H9 (cell line): Measurements from ENCODE around the gene NDOR1. TPM values are rescaled to one million over a fixed set of nuclear protein-coding genes. Genes with fewer than 3 reads are reported as not detected.

Experiments
- DNase-seq: peaks from one replicate; pipeline ENCODE4 v3.0.0-alpha.2; 2017
- H2AFZ ChIP-seq: one replicate; pipeline ENCODE4 v1.6.1; 2013; ENCODE audit warnings: mild to moderate bottlenecking, low read length, control low read depth, moderate library complexity
- H2AK5ac ChIP-seq: 2 replicates; pipeline ENCODE4 v1.6.1; 2013; ENCODE audit warnings: low read length, control low read depth, mixed read lengths; ENCODE audit not compliant: insufficient read length
- H2BK120ac ChIP-seq: one replicate; pipeline ENCODE4 v1.6.1; 2013; ENCODE audit warnings: low read depth, mild to moderate bottlenecking, low read length, control low read depth, inconsistent platforms; ENCODE audit not compliant: poor library complexity, severe bottlenecking
- H2BK12ac ChIP-seq: 2 replicates; pipeline ENCODE4 v1.6.1; 2013; ENCODE audit warnings: low read length, control low read depth, mixed read lengths, low read depth; ENCODE audit not compliant: insufficient read length
- H2BK15ac ChIP-seq: 2 replicates; pipeline ENCODE4 v1.6.1; 2013; ENCODE audit warnings: low read depth, low read length, control low read depth
- H2BK20ac ChIP-seq: one replicate; pipeline ENCODE4 v1.6.1; 2013; ENCODE audit warnings: low read depth, mild to moderate bottlenecking, low read length, control low read depth, inconsistent platforms; ENCODE audit not compliant: poor library complexity, severe bottlenecking
- H2BK5ac ChIP-seq: 2 replicates; pipeline ENCODE4 v1.6.1; 2013; ENCODE audit warnings: low read length, control low read depth, mixed read lengths; ENCODE audit not compliant: insufficient read length
- H3K14ac ChIP-seq: 2 replicates; pipeline ENCODE4 v1.6.1; 2013; ENCODE audit warnings: low read length, control low read depth; ENCODE audit not compliant: insufficient read depth
- H3K18ac ChIP-seq: 2 replicates; pipeline ENCODE4 v1.6.1; 2013; ENCODE audit warnings: low read depth, mild to moderate bottlenecking, mixed read lengths, low read length, control low read depth; ENCODE audit not compliant: insufficient read length
- H3K23ac ChIP-seq: 2 replicates; pipeline ENCODE4 v1.6.1; 2013; ENCODE audit warnings: low read length, control low read depth, mixed read lengths, low read depth; ENCODE audit not compliant: insufficient read length
- H3K23me2 ChIP-seq: 2 replicates; pipeline ENCODE4 v1.6.1; 2013; ENCODE audit warnings: low read depth, mild to moderate bottlenecking, mixed read lengths, low read length, control low read depth; ENCODE audit not compliant: insufficient read length, poor library complexity, severe bottlenecking
- H3K27ac ChIP-seq: 2 replicates; pipeline ENCODE4 v1.5.1; 2013; ENCODE audit warnings: low read length, control low read depth, mixed read lengths, low read depth; ENCODE audit not compliant: insufficient read length
- H3K27me3 ChIP-seq: 2 replicates; pipeline ENCODE4 v1.6.1; 2013; ENCODE audit warnings: low read length, control low read depth, inconsistent platforms; ENCODE audit not compliant: insufficient read depth
- H3K4ac ChIP-seq: 2 replicates; pipeline ENCODE4 v1.6.1; 2013; ENCODE audit warnings: low read depth, mild to moderate bottlenecking, control low read depth, inconsistent platforms, low read length, moderate library complexity
- H3K4me1 ChIP-seq: 2 replicates; pipeline ENCODE4 v1.6.1; 2013; ENCODE audit warnings: low read length, control low read depth, inconsistent platforms; ENCODE audit not compliant: insufficient read depth
- H3K4me2 ChIP-seq: 2 replicates; pipeline ENCODE4 v1.6.1; 2013; ENCODE audit warnings: low read length, control low read depth, mixed read lengths; ENCODE audit not compliant: insufficient read length, insufficient read depth
- H3K56ac ChIP-seq: 2 replicates; pipeline ENCODE4 v1.6.1; 2013; ENCODE audit warnings: low read depth, mild to moderate bottlenecking, mixed read lengths, low read length, control low read depth; ENCODE audit not compliant: insufficient read length
- H3K79me1 ChIP-seq: 2 replicates; pipeline ENCODE4 v1.6.1; 2013; ENCODE audit warnings: low read depth, mild to moderate bottlenecking, moderate library complexity, low read length, control low read depth, inconsistent platforms; ENCODE audit not compliant: insufficient read depth, poor library complexity, severe bottlenecking
- H3K79me2 ChIP-seq: 2 replicates; pipeline ENCODE4 v1.6.1; 2013; ENCODE audit warnings: low read length, control low read depth, inconsistent platforms; ENCODE audit not compliant: insufficient read depth
- H3K9ac ChIP-seq: 2 replicates; pipeline ENCODE4 v1.6.1; 2013; ENCODE audit warnings: low read length, control low read depth, mixed read lengths; ENCODE audit not compliant: insufficient read length; ENCODE audit errors: extremely low read depth
- H3K9me3 ChIP-seq: one replicate; pipeline ENCODE4 v1.6.1; 2013; ENCODE audit warnings: low read depth, low read length, inconsistent platforms; ENCODE audit not compliant: control insufficient read depth
- H3T11ph ChIP-seq: one replicate; pipeline ENCODE4 v1.6.1; 2013; ENCODE audit warnings: mild to moderate bottlenecking, low read length, control low read depth, inconsistent platforms
- H4K20me1 ChIP-seq: one replicate; pipeline ENCODE4 v1.6.1; 2013; ENCODE audit not compliant: control insufficient read depth, insufficient read length, insufficient read depth
- H4K5ac ChIP-seq: 2 replicates; pipeline ENCODE4 v1.6.1; 2013; ENCODE audit warnings: low read depth, mild to moderate bottlenecking, mixed read lengths, low read length, control low read depth; ENCODE audit not compliant: insufficient read length
- H4K8ac ChIP-seq: replicated peaks from 2 replicates; pipeline ENCODE4 v1.6.1; 2013; ENCODE audit warnings: low read length, control low read depth, mixed read lengths, low read depth; ENCODE audit not compliant: insufficient read length
- H4K91ac ChIP-seq: 2 replicates; pipeline ENCODE4 v1.6.1; 2013; ENCODE audit warnings: low read depth, mild to moderate bottlenecking, moderate library complexity, mixed read lengths, low read length, control low read depth; ENCODE audit not compliant: insufficient read length
- H3K27ac Mint-ChIP-seq, 3 experiments: 2 replicates in 2 of 3; 3 replicates in 1 of 3; pipeline ENCODE4 v1.8.0; 2020 to 2021; ENCODE audit warnings: mixed read lengths in 3 of 3, mild to moderate bottlenecking in 1 of 3, moderate library complexity in 1 of 3
- H3K27me3 Mint-ChIP-seq: 2 replicates; pipeline ENCODE4 v1.8.0; 2021; ENCODE audit warnings: low read depth, mild to moderate bottlenecking, moderate library complexity, mixed read lengths
- H3K36me3 Mint-ChIP-seq, 3 experiments: 2 replicates in 2 of 3; 3 replicates in 1 of 3; pipeline ENCODE4 v1.8.0; 2020 to 2021; ENCODE audit warnings: low read depth in 3 of 3, mixed read lengths in 3 of 3; ENCODE audit not compliant: insufficient read depth in 1 of 3
- H3K4me1 Mint-ChIP-seq, 2 experiments: 2 replicates each; pipeline ENCODE4 v1.8.0; 2020; ENCODE audit warnings: mixed read lengths in 2 of 2
- H3K4me3 Mint-ChIP-seq, 2 experiments: 2 replicates in 1 of 2; 3 replicates in 1 of 2; pipeline ENCODE4 v1.8.0; 2020 to 2021; ENCODE audit warnings: mild to moderate bottlenecking in 2 of 2, mixed read lengths in 2 of 2, moderate library complexity in 1 of 2
- H3K9me3 Mint-ChIP-seq, 2 experiments: 2 replicates in 1 of 2; 3 replicates in 1 of 2; pipeline ENCODE4 v1.8.0; 2020; ENCODE audit warnings: mild to moderate bottlenecking in 2 of 2, mixed read lengths in 2 of 2, moderate library complexity in 1 of 2
- CTCF ChIP-seq: fragments of 200-600 bp; sonication (generic); conservative IDR thresholded peaks from 3 replicates; pipeline ENCODE4 v1.8.0; 2021; ENCODE audit warnings: antibody characterized with exemption, mild to moderate bottlenecking
- WGBS: extraction: QIAGEN DNeasy Blood & Tissue Kit; methylation state at CpG from one replicate; pipeline ENCODE4 v1.1.7; 2013; ENCODE audit warnings: missing lambda C conversion rate, low lambda C conversion rate, mixed read lengths; ENCODE audit not compliant: insufficient read length; ENCODE audit errors: extremely low coverage; 5-methylcytosine and 5-hydroxymethylcytosine counted together
- total RNA-seq: library from RNA; stranded (reverse); gene quantifications from 2 replicates; pipeline ENCODE4 v1.2.1, GENCODE V29; 2021

NDOR1 gene
- total RNA-seq, 1 experiment from 2014 or later = 44.1 TPM

DNA sequence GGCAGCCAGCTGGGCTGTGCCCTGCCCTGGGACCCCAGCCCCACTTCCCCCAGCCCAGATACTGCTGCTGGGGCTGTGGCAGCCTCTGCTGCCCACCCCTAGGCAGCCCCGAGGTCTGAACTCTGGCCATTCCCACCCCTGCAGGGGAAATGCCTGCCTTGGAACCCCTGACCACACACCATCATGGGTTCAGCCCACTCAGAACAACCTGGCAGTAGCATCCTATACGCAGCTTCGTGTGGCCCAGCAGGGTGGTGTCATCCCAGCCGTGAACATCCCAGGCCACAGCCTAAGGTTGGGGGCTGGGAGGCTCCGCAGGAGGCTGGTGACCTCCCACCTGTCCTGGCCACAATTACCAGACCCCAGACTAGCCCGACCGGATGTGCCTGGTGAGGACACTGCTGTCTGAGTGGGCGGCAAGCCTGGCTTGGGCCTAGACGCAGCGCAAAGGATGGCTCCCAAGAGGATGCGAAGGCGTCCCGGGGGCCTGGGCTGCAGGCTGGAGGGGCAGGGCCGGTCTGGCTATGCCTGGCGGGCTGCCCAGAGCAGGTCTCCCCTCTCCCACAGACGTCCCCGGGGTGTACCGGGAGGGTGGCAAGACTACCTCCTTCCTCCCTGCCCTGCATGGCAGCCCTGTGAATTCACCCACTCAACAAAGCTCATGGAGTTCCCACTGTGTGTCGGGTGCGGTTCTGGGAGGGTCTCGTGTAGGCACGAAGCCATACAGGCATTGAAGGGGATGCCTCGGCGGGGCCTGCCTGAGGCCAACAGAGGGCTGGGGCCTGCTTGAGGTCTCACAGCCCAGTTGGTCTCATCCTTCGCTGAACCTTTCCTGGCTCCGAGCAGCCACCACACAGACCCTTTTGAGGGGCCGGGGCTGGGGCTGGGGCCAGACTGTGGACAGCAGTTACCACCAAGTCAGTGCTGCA, 23.7 kb downstream of the NDOR1 start:
- Histone ChIP-seq H3K14ac (no peak overlapping the region), H3T11ph (no peak overlapping the region), H3K27ac (no peak overlapping the region), H2AFZ (no peak overlapping the region), H2BK20ac (no peak overlapping the region), H3K56ac (no peak overlapping the region), H2BK15ac (no peak overlapping the region), H3K9ac (no peak overlapping the region), H2BK5ac (no peak overlapping the region), H4K8ac (no peak overlapping the region), H4K91ac (no peak overlapping the region), H2BK12ac (no peak overlapping the region), H3K4me2 (no peak overlapping the region), H4K5ac (no peak overlapping the region), H3K23ac (no peak overlapping the region), H3K27me3 (no peaks in the 10 kb centered on the region), H3K9me3 (no peaks in the 10 kb centered on the region), H3K23me2 (peaks cover 4% of the 10 kb centered on the region), H3K4me1 (no peaks in the 10 kb centered on the region), H3K79me2 (no peaks in the 10 kb centered on the region), H3K18ac (no peak overlapping the region), H2AK5ac (no peak overlapping the region), H3K79me1 (no peaks in the 10 kb centered on the region), H3K4ac (no peak overlapping the region), H2BK120ac (no peak overlapping the region), H4K20me1 (no peaks in the 10 kb centered on the region)
- H3K9me3 Mint-ChIP-seq = no peaks in the 10 kb centered on the region
- no peak for TF ChIP-seq CTCF
- H3K4me3 Mint-ChIP-seq = no peak overlapping the region
- no CpG with 5 or more reads among the region's 27 CpGs for WGBS
- H3K27me3 Mint-ChIP-seq = no peaks in the 10 kb centered on the region; the same call in 1 of the 2 replicates
- no peaks in the 10 kb centered on the region for H3K36me3 Mint-ChIP-seq
- no peak for DNase-seq
- H3K27ac Mint-ChIP-seq = no peak overlapping the region
- H3K4me1 Mint-ChIP-seq = peaks cover 2 to 3% of the 10 kb centered on the region in 2 experiments
